Measurements from ENCODE around the gene GPR34. TPM values are rescaled to one million over a fixed set of nuclear protein-coding genes. Genes with fewer than 3 reads are reported as not detected.
"Not testable (repeated sequence)": the region's sequence is repeated elsewhere in the genome, so short reads cannot be mapped to it uniquely, and the experiment has no call there.

The GPR34 gene
- total RNA-seq, 2 donors from 2014 or later: 0.15 to 0.26 TPM

DNA sequence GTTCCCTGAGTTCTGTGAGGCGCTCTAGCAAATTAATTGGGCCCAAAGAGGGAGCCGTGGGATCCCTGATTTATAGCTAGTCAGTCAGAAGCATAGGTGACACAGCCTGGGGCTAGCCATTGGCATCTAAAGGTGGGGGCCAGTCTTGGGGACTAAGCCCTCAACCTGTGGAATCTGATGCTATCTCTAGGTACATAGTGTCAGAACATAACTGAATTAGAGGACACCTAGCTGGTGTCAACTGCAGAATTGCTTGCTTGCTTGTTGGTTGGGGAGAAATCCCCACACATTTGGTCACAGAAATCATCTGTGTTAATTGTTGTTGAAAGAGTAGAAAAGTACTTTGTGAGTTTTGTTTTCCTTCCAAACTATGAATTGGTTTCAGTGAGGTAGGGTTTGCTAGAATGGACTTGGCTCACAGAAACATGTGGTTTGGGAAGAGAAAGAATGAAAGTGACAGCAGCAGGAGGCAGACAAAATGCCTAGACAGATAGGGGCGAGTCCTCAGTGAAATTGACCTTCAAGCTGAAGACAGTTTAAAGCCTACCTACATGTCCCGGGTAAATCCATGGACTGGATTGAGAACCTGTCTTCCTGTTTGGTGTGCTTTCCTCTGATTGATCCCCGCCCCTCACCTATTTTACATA is 22.4 kb downstream of the GPR34 start:
- peaks cover 21% of the 10 kb centered on the region for H3K36me3 Mint-ChIP-seq (ENCODE audit: low read depth)
- peak; percentile 39 for ATAC-seq (replicated peaks)
- H3K4me3 Mint-ChIP-seq: no peak overlapping the region
- H3K4me1 Mint-ChIP-seq: peaks cover 17% of the 10 kb centered on the region
- H3K27me3 Mint-ChIP-seq: no peaks in the 10 kb centered on the region
- H3K9me3 Mint-ChIP-seq: no peaks in the 10 kb centered on the region
- H3K27ac Mint-ChIP-seq: no peak overlapping the region

DNA sequence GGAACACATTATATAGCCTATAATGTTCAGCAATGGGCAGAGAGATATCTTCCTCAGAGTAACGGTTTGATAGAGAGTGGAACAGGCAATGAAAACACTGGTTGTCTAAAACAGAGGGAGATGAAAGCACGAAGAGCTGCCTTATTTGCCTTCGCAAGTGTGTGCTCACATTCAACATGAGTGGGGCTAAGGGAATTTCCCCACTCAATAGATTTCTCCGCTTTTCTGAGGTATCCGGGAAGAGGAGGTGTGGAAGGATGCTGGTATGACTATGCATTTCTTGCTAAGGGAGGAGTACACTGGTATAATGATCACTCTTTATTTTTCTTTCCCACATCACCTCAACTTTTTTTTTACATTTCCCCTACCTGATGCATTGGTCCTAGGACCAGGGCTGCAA is 27.4 kb downstream of the GPR34 start:
- Mint-ChIP-seq H3K36me3 (ENCODE audit: low read depth) (peaks cover 30% of the 10 kb centered on the region), H3K27ac (no peak overlapping the region), H3K4me3 (no peak overlapping the region), H3K27me3 (no peaks in the 10 kb centered on the region), H3K4me1 (peaks cover 22% of the 10 kb centered on the region), H3K9me3 (peaks cover 3% of the 10 kb centered on the region)
- ATAC-seq (replicated peaks): peak; percentile 66

DNA sequence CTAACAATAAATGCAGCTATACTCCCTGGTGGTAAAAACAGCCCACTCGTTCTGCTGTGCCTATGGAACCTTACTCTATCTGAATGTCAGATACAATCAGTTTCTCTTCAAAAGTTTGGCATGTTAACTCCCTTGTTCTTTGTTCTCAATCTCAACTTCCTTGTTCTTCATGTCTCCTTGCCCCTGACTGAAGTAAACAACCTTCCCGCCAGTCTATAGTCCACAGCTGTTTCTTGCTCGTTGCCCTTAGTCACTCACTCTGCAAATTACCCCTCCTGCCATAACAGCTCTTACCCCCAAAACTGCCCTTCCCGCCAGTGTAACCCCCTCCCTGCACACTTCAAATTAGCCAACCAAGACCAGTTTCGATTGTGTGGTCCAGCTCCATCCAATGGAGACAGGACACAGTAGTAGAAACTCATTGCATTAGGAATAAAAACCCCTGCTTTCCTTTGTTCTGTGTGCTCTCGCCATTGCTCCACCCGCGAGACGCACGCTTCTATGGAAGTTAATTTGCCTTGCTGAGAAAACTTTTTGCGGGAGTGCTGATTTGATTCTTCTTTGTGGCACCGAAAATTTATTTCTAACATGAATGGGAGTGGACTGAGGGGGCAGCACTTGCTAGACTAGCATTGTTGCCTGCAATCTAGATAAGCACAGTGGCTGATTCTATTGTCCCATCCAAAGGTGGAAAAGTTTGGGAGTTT is 28.1 kb downstream of the GPR34 start:
- H3K4me1 Mint-ChIP-seq: peaks cover 26% of the 10 kb centered on the region
- H3K4me3 Mint-ChIP-seq: no peak overlapping the region
- no peaks in the 10 kb centered on the region for H3K27me3 Mint-ChIP-seq
- ATAC-seq (replicated peaks): no peak
- peaks cover 3% of the 10 kb centered on the region for H3K9me3 Mint-ChIP-seq
- H3K36me3 Mint-ChIP-seq (ENCODE audit: low read depth): peaks cover 30% of the 10 kb centered on the region
- no peak overlapping the region for H3K27ac Mint-ChIP-seq

DNA sequence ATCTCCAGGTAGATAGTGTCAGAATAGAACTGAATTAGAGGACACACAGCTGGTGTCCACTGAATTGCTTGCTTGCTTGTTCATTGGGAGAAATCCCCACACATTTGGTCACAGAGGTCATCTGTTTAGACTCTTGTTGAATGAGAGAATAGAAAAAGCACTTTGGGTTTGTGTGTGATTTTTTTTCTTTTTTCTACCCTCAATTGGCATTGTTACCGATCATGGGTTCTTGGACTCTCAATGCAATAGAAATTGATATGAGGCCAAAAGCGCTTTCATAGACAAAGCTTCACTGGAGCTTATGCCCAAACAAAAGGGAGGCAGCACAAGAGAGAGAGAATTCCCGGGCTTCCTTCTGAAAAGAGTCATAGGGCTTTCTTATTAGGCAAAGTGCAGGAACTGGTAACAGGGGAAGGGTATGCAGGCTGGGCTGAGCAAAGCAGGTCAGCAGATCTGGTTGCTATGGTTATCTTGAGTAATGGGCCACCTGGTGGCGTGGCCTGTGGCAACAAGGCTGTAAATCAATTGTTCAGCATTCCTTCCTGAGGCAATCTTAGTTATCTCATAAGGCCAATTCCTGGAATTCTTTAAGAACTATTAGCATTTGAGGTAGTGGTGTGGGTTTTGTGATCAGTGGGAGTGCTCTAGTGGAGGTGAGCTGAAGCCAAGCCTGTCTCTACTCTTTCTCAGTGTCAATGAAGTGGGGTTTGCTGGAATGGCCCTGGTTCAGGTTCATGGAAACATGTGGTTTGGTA is 29.9 kb downstream of the GPR34 start:
- H3K4me1 Mint-ChIP-seq: peaks cover 32% of the 10 kb centered on the region
- H3K4me3 Mint-ChIP-seq: no peak overlapping the region
- H3K27ac Mint-ChIP-seq: no peak overlapping the region
- ATAC-seq (replicated peaks): no peak
- H3K9me3 Mint-ChIP-seq: peaks cover 3% of the 10 kb centered on the region
- no peaks in the 10 kb centered on the region for H3K27me3 Mint-ChIP-seq
- H3K36me3 Mint-ChIP-seq (ENCODE audit: low read depth): peaks cover 29% of the 10 kb centered on the region

DNA sequence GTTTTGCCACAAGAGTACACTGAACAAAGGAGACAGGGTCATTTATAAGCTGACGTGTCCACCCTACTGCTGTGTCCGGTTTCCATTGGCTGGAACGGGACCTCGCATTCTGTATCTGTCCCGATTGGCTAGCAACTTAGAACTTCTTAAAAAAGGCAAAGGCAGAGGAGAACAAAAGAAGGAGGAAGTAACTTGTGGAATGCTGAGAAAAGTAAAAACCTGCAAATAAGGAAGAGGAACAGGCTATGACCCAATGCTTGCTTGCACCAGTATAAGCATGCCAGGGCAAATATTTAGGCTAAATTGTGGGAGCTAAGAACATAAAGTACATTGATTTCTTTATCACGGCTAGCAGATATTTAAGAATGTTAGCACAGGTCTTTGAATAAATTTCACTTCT is 30.8 kb downstream of the GPR34 start:
- Mint-ChIP-seq H3K4me1 (peaks cover 26% of the 10 kb centered on the region), H3K36me3 (ENCODE audit: low read depth) (peaks cover 22% of the 10 kb centered on the region), H3K4me3 (peak overlapping the region; percentile 25)
- not testable (repeated sequence) for ATAC-seq (replicated peaks); H3K9me3 Mint-ChIP-seq; H3K27ac Mint-ChIP-seq; H3K27me3 Mint-ChIP-seq

DNA sequence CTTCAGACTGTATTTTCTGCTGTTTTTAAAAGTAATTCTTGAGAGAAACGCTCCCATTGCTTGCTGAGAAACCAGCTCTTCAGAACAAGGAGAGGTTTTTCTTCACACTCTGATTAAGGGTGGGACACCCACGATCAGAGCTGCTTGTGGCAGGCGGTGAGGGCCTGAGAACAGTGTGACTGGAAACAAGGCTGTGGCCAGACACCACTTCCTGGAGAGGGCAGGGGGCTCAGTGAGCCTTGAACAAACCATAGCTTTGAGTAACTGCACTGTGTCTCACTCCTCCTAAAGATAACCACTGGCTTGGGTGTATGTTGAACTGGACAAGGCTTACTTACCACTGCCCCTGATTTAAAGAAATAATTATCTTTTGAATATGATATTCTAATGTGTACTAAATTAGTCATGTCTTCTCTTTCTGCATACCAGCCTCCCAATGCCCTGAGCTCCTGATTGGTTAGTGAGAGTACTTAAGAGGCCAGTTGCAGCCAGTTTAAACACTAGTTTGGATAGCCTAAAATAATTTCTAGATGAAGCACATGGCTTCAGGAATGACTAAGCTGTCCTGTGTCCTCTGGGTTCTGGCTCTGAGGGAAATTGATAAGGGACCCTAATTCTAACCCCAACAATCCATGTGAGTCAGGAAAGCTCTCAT is 31.5 kb downstream of the GPR34 start:
- Mint-ChIP-seq H3K4me1 (peaks cover 26% of the 10 kb centered on the region), H3K9me3 (peaks cover 3% of the 10 kb centered on the region), H3K27ac (peak overlapping the region; percentile 50), H3K4me3 (peak overlapping the region; percentile 40), H3K27me3 (no peaks in the 10 kb centered on the region), H3K36me3 (ENCODE audit: low read depth) (peaks cover 22% of the 10 kb centered on the region)
- ATAC-seq (replicated peaks): peak; percentile 79

DNA sequence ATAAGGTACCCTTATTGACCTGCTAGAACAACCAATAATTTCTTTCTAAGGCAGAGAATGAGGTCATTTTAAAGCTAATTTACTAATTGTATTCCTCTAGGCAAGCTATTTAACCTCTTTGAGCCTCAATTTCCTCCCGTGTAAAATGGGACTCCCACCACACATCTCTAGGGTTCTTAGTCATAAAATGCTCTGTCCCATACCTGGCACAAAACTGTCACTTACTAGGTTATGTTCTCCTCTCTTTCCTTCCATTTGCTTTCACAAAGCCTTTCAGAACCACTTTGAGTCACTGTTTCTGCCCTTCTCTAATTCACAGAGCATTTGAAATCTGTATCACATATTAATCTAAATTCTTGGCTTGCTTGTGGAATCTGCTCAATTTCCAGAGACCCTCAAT is 32.8 kb downstream of the GPR34 start:
- H3K27me3 Mint-ChIP-seq: no peaks in the 10 kb centered on the region
- peak overlapping the region; percentile 62 for H3K27ac Mint-ChIP-seq
- H3K36me3 Mint-ChIP-seq (ENCODE audit: low read depth): peaks cover 22% of the 10 kb centered on the region
- peaks cover 3% of the 10 kb centered on the region for H3K9me3 Mint-ChIP-seq
- peak overlapping the region; percentile 47 for H3K4me3 Mint-ChIP-seq
- ATAC-seq (replicated peaks): peak; percentile 66
- peaks cover 25% of the 10 kb centered on the region for H3K4me1 Mint-ChIP-seq

DNA sequence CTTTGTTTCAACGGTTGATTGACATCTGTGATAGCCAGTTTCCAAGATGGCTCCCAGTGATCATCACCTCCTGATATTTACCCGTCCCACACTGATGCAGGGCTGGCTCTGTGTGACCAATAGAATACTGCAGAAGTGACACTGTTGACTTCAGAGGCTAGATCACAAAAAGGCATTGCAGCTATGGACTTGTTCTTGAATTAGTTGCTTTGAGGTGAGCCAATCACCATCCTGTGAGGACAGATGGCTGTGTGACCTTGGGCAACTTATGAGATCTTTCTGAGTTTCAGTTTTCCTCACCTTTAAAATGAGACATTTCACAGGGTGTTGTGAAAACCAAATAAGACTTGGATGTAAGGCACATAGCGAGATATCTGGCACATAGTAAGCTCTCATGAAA is 33.4 kb downstream of the GPR34 start:
- peaks cover 3% of the 10 kb centered on the region for H3K9me3 Mint-ChIP-seq
- H3K4me1 Mint-ChIP-seq: peaks cover 21% of the 10 kb centered on the region
- H3K36me3 Mint-ChIP-seq (ENCODE audit: low read depth): peaks cover 20% of the 10 kb centered on the region
- peak overlapping the region; percentile 47 for H3K4me3 Mint-ChIP-seq
- no peaks in the 10 kb centered on the region for H3K27me3 Mint-ChIP-seq
- peak; percentile 39 for ATAC-seq (replicated peaks)
- H3K27ac Mint-ChIP-seq: peak overlapping the region; percentile 62

DNA sequence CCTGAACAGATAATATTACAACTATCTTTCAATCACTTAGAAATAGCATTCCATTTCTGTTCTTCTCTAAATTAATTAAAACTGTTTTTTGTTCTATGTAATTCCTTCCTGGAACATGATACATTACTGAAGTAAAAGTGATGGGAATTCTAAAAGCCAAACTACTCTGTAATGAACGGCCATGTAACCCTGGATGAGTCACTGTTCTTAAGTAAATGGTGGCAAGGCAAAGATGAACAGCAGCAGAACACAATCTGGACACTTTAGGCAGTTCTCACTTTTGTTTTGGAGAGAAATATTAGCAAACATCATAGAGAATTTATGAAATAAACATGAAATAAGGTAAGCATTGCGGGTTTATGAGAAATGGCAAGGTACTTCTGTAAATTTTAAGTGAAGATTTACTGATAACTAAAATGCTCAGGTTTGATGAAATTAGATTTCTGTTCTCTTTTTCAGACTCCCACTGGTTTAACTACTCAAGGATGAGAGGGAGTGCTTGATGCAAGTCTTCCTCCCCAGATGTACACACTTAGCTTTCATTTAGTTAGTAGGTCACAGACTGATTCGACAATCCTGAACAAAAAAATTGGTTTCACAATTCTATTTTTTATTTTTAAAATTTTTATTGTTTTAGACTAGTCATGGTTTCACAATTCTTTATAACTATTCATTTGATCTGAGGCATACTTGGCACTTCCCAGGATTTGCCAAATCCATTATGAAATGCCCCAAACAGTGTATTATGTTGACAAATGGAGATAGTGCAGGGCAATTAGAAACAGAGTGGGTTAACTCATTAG is 34.2 kb downstream of the GPR34 start:
- Mint-ChIP-seq H3K4me1 (peaks cover 21% of the 10 kb centered on the region), H3K9me3 (peaks cover 3% of the 10 kb centered on the region), H3K27ac (peak overlapping the region; percentile 11), H3K27me3 (no peaks in the 10 kb centered on the region), H3K36me3 (ENCODE audit: low read depth) (peaks cover 22% of the 10 kb centered on the region), H3K4me3 (peak overlapping the region; percentile 47)
- ATAC-seq (replicated peaks): no peak

DNA sequence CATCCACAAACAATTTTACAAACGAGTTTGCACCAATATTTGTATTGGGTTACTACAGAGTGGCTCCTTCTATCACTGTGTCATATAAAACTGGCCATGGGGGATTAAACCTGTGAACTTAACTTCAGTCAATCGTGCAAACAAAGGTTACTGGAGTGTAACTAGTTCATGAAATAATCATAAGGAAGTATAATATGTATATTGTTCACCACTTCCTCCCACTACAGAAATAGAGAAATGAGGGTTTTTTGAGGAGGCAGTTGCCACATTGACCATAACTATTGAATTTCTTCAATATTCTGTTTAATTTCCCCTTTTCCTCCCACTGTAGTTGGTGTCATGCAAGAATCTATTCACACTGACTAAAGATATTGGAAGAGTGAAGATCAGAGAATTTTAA is 35.1 kb downstream of the GPR34 start, which contains the start of gene GPR82:
TSS of gene GPR82 (plus strand) at position 356 of the 400 bp plus-strand sequence. CDS start 2,846 bp downstream, outside the sequence.
- peak within 1 kb of the TSS; percentile 47 for H3K4me3 Mint-ChIP-seq
- H3K36me3 Mint-ChIP-seq (ENCODE audit: low read depth): peaks cover 20% of the 10 kb centered on the region
- peaks cover 3% of the 10 kb centered on the region for H3K9me3 Mint-ChIP-seq
- no peak for ATAC-seq (replicated peaks)
- H3K4me1 Mint-ChIP-seq: peaks cover 21% of the 10 kb centered on the region
- peak within 1 kb of the TSS; percentile 11 for H3K27ac Mint-ChIP-seq
- no peaks in the 10 kb centered on the region for H3K27me3 Mint-ChIP-seq

DNA sequence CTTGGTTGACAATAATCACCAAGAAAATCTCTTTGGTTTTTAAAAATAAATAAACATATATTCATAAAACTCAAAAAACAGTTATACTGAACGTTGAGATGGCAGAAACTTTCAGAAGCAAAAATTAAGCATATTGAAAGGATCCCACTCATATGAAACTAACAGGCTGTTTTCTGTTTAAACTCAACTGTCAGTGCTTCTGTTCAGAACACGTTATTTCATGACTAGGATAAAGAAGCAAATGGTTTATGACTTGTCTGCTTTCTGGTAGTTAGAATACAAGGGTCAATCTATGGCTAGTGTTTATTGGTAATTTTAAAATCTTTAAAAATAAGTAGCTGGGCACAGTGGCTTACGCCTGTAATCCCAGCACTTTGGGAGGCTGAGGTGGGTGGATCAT is 39.4 kb downstream of the GPR34 start:
- Mint-ChIP-seq H3K4me1 (no peaks in the 10 kb centered on the region), H3K9me3 (no peaks in the 10 kb centered on the region)

DNA sequence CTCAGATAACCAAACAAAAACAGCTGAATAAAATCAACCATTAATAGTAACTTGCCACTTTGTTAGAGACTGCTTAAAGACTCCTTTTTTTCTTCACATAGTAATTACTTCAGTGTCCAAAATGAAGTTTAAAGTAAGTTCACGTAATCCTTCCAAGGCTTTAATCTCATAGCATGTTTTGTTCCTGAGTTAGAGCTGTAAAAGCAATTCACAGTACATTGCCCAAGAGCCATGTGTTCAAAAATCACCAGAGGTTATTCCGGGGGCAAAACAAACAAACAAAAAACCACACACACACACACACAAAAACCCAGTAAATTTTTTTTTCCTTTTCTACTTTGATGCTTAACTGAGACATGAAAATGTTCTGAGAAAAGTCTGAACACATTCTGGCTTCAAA is 41.3 kb downstream of the GPR34 start:
- Mint-ChIP-seq H3K27ac (no peak overlapping the region), H3K9me3 (no peaks in the 10 kb centered on the region), H3K36me3 (ENCODE audit: low read depth) (peaks cover 12% of the 10 kb centered on the region), H3K27me3 (no peaks in the 10 kb centered on the region), H3K4me3 (no peak overlapping the region), H3K4me1 (peaks cover 4% of the 10 kb centered on the region)
- no peak for ATAC-seq (replicated peaks)

More for the DNA sequence above, 39.4 kb downstream of the GPR34 start:
- H3K27ac Mint-ChIP-seq: no peak overlapping the region
- no peak overlapping the region for H3K4me3 Mint-ChIP-seq
- H3K27me3 Mint-ChIP-seq: no peaks in the 10 kb centered on the region
- peak; percentile 38 for ATAC-seq (replicated peaks)
- peaks cover 12% of the 10 kb centered on the region for H3K36me3 Mint-ChIP-seq (ENCODE audit: low read depth)

DNA sequence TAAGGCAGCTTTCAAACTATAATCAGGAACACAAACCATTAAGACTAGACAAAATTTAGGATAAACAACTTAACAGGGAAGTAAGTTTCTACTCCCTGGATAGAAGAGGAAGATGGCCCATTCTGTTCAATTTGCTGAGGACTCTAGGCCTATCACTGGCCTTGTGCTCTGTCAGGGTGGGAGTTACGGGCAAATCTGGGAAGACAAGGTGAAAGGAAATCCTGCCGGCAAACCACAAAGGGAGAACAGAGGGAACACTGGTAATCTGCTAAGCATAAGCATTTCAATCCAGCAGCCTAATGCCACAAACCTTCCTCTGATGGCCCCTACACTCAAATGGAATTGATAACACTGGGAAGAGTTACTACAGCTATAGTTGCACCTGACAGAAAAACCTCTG is 43.5 kb downstream of the GPR34 start:
- Mint-ChIP-seq H3K27ac (no peak overlapping the region), H3K9me3 (no peaks in the 10 kb centered on the region), H3K36me3 (ENCODE audit: low read depth) (peaks cover 15% of the 10 kb centered on the region), H3K4me1 (peaks cover 8% of the 10 kb centered on the region), H3K27me3 (no peaks in the 10 kb centered on the region), H3K4me3 (no peak overlapping the region)
- no peak for ATAC-seq (replicated peaks)

DNA sequence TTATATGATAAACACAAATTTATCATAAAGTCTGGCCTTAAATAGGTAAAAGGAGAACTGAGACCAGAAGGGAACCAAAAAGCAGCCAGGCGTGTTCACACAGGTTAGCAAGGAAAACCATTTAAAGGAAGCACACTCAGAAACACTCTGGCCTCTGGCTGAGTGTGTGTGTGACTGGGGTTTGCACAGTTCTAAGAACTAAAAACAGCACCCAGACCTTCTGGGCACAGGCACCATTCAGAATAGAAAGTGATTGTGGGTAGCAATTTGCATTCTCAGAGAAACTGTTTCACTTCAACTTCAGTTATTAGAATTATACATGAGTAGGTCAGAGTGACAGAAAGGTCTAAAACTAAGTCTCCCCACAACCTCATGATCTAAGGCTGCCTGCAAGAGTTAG is 45.2 kb downstream of the GPR34 start:
- H3K4me3 Mint-ChIP-seq: peak overlapping the region; percentile 32
- peak overlapping the region; percentile 16 for H3K27ac Mint-ChIP-seq
- no peaks in the 10 kb centered on the region for H3K27me3 Mint-ChIP-seq
- no peaks in the 10 kb centered on the region for H3K9me3 Mint-ChIP-seq
- H3K36me3 Mint-ChIP-seq (ENCODE audit: low read depth): peaks cover 13% of the 10 kb centered on the region
- ATAC-seq (replicated peaks): peak; percentile 96
- peaks cover 8% of the 10 kb centered on the region for H3K4me1 Mint-ChIP-seq

Data from activated T-helper 17 cell treated with anti-CD3 and anti-CD28 coated beads, Interleukin-2, amount 50 U/mL, for 72 hours (primary cell).